SK-N-SH (cell line): ENCODE measurements around the gene TEX35. TPM values are rescaled to one million over a fixed set of nuclear protein-coding genes. Genes with fewer than 3 reads are reported as not detected.

Experiments used
- CTCF ChIA-PET: fragments of 300-600, 350-600 bp; formaldehyde crosslinking; extraction: SDS; loops from one replicate; lab custom pipeline; 2021; lab: Yijun Ruan, JAX
- POLR2A ChIA-PET: fragments of 350-600 bp; sonication (Branson Sonifier 250); formaldehyde crosslinking; extraction: SDS; loops from one replicate; lab custom pipeline; 2020; ENCODE audit warnings: antibody characterized with exemption, inconsistent platforms; lab: Yijun Ruan, JAX
- DNase-seq: peaks from one replicate; pipeline ENCODE4 v3.0.0; 2012
- H2AFZ ChIP-seq: fragments of 200-600 bp; sonication (generic); 2 replicates; pipeline ENCODE4 v1.8.1; 2016; ENCODE audit warnings: antibody characterized with exemption, mild to moderate bottlenecking, low read depth
- H3F3A ChIP-seq: fragments of 200-600 bp; sonication (generic); replicated peaks from 2 replicates; pipeline ENCODE3; 2016; ENCODE audit warnings: antibody characterized with exemption, mild to moderate bottlenecking; ENCODE audit not compliant: insufficient read depth
- H3K27ac ChIP-seq, 2 experiments: fragments of 200-500 bp in 1 of 2; fragments of 200-600 bp in 1 of 2; sonication (Bioruptor generic) in 1 of 2; sonication (generic), shearing (Covaris generic) in 1 of 2; 2 replicates each; pipeline versions ENCODE4 v1.5.1 to v1.6.1; 2014 to 2016; ENCODE audit warnings: low read depth in 2 of 2, inconsistent platforms in 1 of 2, low read length in 1 of 2, mild to moderate bottlenecking in 1 of 2, mixed read lengths in 1 of 2
- H3K27me3 ChIP-seq: fragments of 200-600 bp; sonication (generic), shearing (Covaris generic); 2 replicates; pipeline ENCODE4 v1.6.1; 2016; ENCODE audit warnings: mixed run types; ENCODE audit not compliant: insufficient read depth
- H3K36me3 ChIP-seq, 2 experiments: fragments of 200-500 bp in 1 of 2; fragments of 200-600 bp in 1 of 2; sonication (Bioruptor generic) in 1 of 2; sonication (generic) in 1 of 2; replicated peaks in 1 of 2; 2 replicates each; pipeline versions ENCODE3 to v1.5.1; 2014 to 2016; ENCODE audit warnings: low read length in 1 of 2, mild to moderate bottlenecking in 1 of 2; ENCODE audit not compliant: insufficient read depth in 2 of 2, control insufficient read depth in 1 of 2
- H3K4me1 ChIP-seq, 2 experiments: fragments of 200-500 bp in 1 of 2; fragments of 200-600 bp in 1 of 2; sonication (Bioruptor generic) in 1 of 2; sonication (generic), shearing (Covaris generic) in 1 of 2; 2 replicates each; pipeline versions ENCODE4 v1.5.1 to v1.6.1; 2014 to 2016; ENCODE audit warnings: low read depth in 1 of 2, low read length in 1 of 2, mixed run types in 1 of 2; ENCODE audit not compliant: insufficient read depth in 2 of 2, control insufficient read depth in 1 of 2
- H3K4me2 ChIP-seq: fragments of 200-600 bp; sonication (generic), shearing (Covaris generic); 2 replicates; pipeline ENCODE4 v1.6.1; 2017; ENCODE audit warnings: mixed run types
- H3K4me3 ChIP-seq, 2 experiments: fragments of 200-500 bp in 1 of 2; fragments of 200-600 bp in 1 of 2; sonication (Bioruptor generic) in 1 of 2; sonication (generic), shearing (Covaris generic) in 1 of 2; 2 replicates each; pipeline versions ENCODE4 v1.5.1 to v1.8.1; 2014 to 2016; ENCODE audit warnings: low read depth in 2 of 2, inconsistent platforms in 1 of 2, low read length in 1 of 2, mild to moderate bottlenecking in 1 of 2, mixed read lengths in 1 of 2, moderate library complexity in 1 of 2
- H3K79me2 ChIP-seq: fragments of 200-600 bp; sonication (generic); 2 replicates; pipeline ENCODE4 v1.8.1; 2017; ENCODE audit warnings: mild to moderate bottlenecking; ENCODE audit not compliant: insufficient read depth
- H3K9ac ChIP-seq: fragments of 200-600 bp; sonication (generic); 2 replicates; pipeline ENCODE4 v1.6.1; 2017; ENCODE audit warnings: mixed run types
- H3K9me2 ChIP-seq: fragments of 200-600 bp; sonication (generic); 2 replicates; pipeline ENCODE4 v1.6.1; 2017; ENCODE audit warnings: mixed run types
- H3K9me3 ChIP-seq: fragments of 200-600 bp; sonication (generic); 2 replicates; pipeline ENCODE4 v1.6.1; 2017; ENCODE audit warnings: mixed run types, mild to moderate bottlenecking, moderate library complexity
- H4K20me1 ChIP-seq: fragments of 200-600 bp; sonication (generic); 2 replicates; pipeline ENCODE4 v1.6.1; 2017; ENCODE audit warnings: mild to moderate bottlenecking, mixed run types; ENCODE audit not compliant: insufficient read depth
- CHD2 ChIP-seq: fragments of 150-350 bp; IDR thresholded peaks from 2 replicates; pipeline ENCODE4 v1.6.1; 2018; ENCODE audit warnings: low read length; ENCODE audit not compliant: partially characterized antibody
- ELF1 ChIP-seq: IDR thresholded peaks from 2 replicates; pipeline ENCODE4 v1.4.0; 2012
- EZH2phosphoT487 ChIP-seq: fragments of 200-600 bp; sonication (generic); IDR thresholded peaks from 2 replicates; pipeline ENCODE4 v1.6.1; 2017; ENCODE audit warnings: low read depth, mixed run types, mild to moderate bottlenecking, antibody characterized with exemption, moderate library complexity, borderline replicate concordance
- FOXM1 ChIP-seq: IDR thresholded peaks from 2 replicates; pipeline ENCODE4 v1.4.0; 2012; ENCODE audit warnings: low read depth, mild to moderate bottlenecking
- GATA2 ChIP-seq: sonication (generic); formaldehyde crosslinking; IDR thresholded peaks from 2 replicates; pipeline ENCODE4 v1.5.0; 2020; ENCODE audit warnings: mild to moderate bottlenecking, missing genetic modification reagents
- JUND ChIP-seq: IDR thresholded peaks from 2 replicates; pipeline ENCODE4 v1.4.0; 2012
- NFIC ChIP-seq: IDR thresholded peaks from 2 replicates; pipeline ENCODE4 v1.4.0; 2012; ENCODE audit warnings: borderline replicate concordance
- NRF1 ChIP-seq: IDR thresholded peaks from 2 replicates; pipeline ENCODE4 v1.6.1; 2012; ENCODE audit warnings: low read depth, mild to moderate bottlenecking, low read length
- RAD21 ChIP-seq: IDR thresholded peaks from 2 replicates; pipeline ENCODE4 v1.6.1; 2012; ENCODE audit warnings: mild to moderate bottlenecking, low read length
- RFX5 ChIP-seq: IDR thresholded peaks from 2 replicates; pipeline ENCODE4 v1.6.1; 2012; ENCODE audit warnings: mild to moderate bottlenecking, improper control_type of control experiment, low read length
- RXRA ChIP-seq: IDR thresholded peaks from 2 replicates; pipeline ENCODE4 v1.4.0; 2012; ENCODE audit warnings: low read depth, mild to moderate bottlenecking, borderline replicate concordance
- SIN3A ChIP-seq: IDR thresholded peaks from 2 replicates; pipeline ENCODE4 v1.6.1; 2012; ENCODE audit warnings: low read depth, mild to moderate bottlenecking, low read length, moderate library complexity, borderline replicate concordance
- SMC3 ChIP-seq: IDR thresholded peaks from 2 replicates; pipeline ENCODE4 v1.6.1; 2012; ENCODE audit warnings: low read depth, low read length, improper control_type of control experiment
- TAF1 ChIP-seq: IDR thresholded peaks from 2 replicates; pipeline ENCODE4 v1.6.1; 2012; ENCODE audit warnings: low read depth, mild to moderate bottlenecking, low read length, moderate library complexity, borderline replicate concordance
- TCF12 ChIP-seq: IDR thresholded peaks from 2 replicates; pipeline ENCODE4 v1.4.0; 2012
- TEAD4 ChIP-seq: IDR thresholded peaks from 2 replicates; pipeline ENCODE4 v1.4.0; 2012; ENCODE audit warnings: mild to moderate bottlenecking, borderline replicate concordance; ENCODE audit not compliant: insufficient read depth
- YY1 ChIP-seq: IDR thresholded peaks from 2 replicates; pipeline ENCODE4 v1.4.0; 2012; ENCODE audit warnings: low read depth, mild to moderate bottlenecking
- WGBS: methylation state at CpG from one replicate; pipeline ENCODE4 v1.1.6; 2017; ENCODE audit warnings: low lambda C conversion rate; 5-methylcytosine and 5-hydroxymethylcytosine counted together
- polyA plus RNA-seq, 3 experiments: library from polyadenylated mRNA; depleted of rRNA; stranded (reverse); fragments of >200 nt; gene quantifications; 2 replicates each; pipeline ENCODE4 v1.2.3, GENCODE V29; 2012
- TF ChIP-seq, protein P1 (sequence below): IDR thresholded peaks from 2 replicates; pipeline ENCODE4 v1.6.1; 2012; ENCODE audit warnings: mild to moderate bottlenecking, low read depth, low read length, moderate library complexity
- TF ChIP-seq, protein P2 (sequence below): IDR thresholded peaks from 2 replicates; pipeline ENCODE4 v1.4.0; 2012; ENCODE audit warnings: low read depth
- TF ChIP-seq, protein P3 (sequence below): fragments of 150-350 bp; IDR thresholded peaks from 2 replicates; pipeline ENCODE4 v1.6.1; 2016; ENCODE audit warnings: mild to moderate bottlenecking, low read depth, low read length

The TEX35 gene
- polyA plus RNA-seq, 1 of the 3 experiments (the other 2 are of a cell fraction) = 0.03 TPM

DNA sequence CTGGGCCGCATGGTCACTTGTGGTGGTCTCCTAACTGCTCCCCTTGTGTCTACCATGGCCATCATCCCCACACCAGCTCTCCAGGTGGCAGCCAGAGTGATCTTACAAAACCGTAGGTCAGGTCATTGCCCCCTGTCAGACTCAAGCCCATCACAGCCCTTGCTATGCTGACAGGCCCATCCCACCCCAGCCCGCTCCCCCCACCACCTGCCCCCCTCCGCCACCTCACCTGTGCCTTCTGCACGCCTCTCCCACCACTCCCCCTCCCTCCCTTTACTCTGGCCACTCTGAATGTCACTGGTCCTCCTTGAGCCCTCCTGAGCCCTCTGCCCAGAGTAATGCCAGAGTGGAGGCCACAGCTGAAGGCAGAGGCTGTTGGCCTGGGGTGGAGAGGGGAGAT is 28.5 kb downstream of the TEX35 start:
- TF ChIP-seq GATA2 (CRISPR knock-in tag) (no peak), FOXM1 (no peak), SMC3 (no peak), RAD21 (no peak), NFIC (no peak), TCF12 (no peak), TAF1 (no peak), EZH2phosphoT487 (no peak), SIN3A (no peak), TEAD4 (no peak), JUND (no peak), YY1 (no peak), ELF1 (no peak), RFX5 (no peak), NRF1 (no peak), RXRA (no peak), CHD2 (no peak)
- TF ChIP-seq, protein P1, sequence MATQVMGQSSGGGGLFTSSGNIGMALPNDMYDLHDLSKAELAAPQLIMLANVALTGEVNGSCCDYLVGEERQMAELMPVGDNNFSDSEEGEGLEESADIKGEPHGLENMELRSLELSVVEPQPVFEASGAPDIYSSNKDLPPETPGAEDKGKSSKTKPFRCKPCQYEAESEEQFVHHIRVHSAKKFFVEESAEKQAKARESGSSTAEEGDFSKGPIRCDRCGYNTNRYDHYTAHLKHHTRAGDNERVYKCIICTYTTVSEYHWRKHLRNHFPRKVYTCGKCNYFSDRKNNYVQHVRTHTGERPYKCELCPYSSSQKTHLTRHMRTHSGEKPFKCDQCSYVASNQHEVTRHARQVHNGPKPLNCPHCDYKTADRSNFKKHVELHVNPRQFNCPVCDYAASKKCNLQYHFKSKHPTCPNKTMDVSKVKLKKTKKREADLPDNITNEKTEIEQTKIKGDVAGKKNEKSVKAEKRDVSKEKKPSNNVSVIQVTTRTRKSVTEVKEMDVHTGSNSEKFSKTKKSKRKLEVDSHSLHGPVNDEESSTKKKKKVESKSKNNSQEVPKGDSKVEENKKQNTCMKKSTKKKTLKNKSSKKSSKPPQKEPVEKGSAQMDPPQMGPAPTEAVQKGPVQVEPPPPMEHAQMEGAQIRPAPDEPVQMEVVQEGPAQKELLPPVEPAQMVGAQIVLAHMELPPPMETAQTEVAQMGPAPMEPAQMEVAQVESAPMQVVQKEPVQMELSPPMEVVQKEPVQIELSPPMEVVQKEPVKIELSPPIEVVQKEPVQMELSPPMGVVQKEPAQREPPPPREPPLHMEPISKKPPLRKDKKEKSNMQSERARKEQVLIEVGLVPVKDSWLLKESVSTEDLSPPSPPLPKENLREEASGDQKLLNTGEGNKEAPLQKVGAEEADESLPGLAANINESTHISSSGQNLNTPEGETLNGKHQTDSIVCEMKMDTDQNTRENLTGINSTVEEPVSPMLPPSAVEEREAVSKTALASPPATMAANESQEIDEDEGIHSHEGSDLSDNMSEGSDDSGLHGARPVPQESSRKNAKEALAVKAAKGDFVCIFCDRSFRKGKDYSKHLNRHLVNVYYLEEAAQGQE = no peak
- TF ChIP-seq, protein P2, sequence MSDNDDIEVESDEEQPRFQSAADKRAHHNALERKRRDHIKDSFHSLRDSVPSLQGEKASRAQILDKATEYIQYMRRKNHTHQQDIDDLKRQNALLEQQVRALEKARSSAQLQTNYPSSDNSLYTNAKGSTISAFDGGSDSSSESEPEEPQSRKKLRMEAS = no peak
- TF ChIP-seq, protein P3, sequence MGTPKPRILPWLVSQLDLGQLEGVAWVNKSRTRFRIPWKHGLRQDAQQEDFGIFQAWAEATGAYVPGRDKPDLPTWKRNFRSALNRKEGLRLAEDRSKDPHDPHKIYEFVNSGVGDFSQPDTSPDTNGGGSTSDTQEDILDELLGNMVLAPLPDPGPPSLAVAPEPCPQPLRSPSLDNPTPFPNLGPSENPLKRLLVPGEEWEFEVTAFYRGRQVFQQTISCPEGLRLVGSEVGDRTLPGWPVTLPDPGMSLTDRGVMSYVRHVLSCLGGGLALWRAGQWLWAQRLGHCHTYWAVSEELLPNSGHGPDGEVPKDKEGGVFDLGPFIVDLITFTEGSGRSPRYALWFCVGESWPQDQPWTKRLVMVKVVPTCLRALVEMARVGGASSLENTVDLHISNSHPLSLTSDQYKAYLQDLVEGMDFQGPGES = no peak
- peak overlapping the region; percentile 83 to 96; a peak in 3 of 4 replicates for H3K4me3 ChIP-seq
- no peaks in the 10 kb centered on the region for H4K20me1 ChIP-seq
- peaks cover 13% of the 10 kb centered on the region for H3K79me2 ChIP-seq
- peaks cover 12% of the 10 kb centered on the region for H3F3A ChIP-seq
- H3K9me3 ChIP-seq = no peaks in the 10 kb centered on the region
- no peaks in the 10 kb centered on the region for H3K27me3 ChIP-seq
- 91% methylated on average over 5 of the region's 5 CpGs for WGBS
- H3K36me3 ChIP-seq = peaks cover 0 to 5% of the 10 kb centered on the region in 2 experiments
- no peaks in the 10 kb centered on the region for H3K9me2 ChIP-seq
- ChIA-PET POLR2A (no interaction called here), CTCF (interaction anchor here (0.5 to 10.8 kb wide), 22 partner anchors 8 to 463 kb away, joined by 3 to 243 read pairs (median 8); partner anchors contain the start of gene RALGPS2)
- DNase-seq = no peak
- no peak overlapping the region for H3K27ac ChIP-seq
- H3K4me1 ChIP-seq = peaks cover 32 to 43% of the 10 kb centered on the region in 2 experiments
- H3K4me2 ChIP-seq = peak overlapping the region; percentile 91
- H3K9ac ChIP-seq = no peak overlapping the region
- H2AFZ ChIP-seq = peak overlapping the region; percentile 98
